ENCODE data around the gene MALAT1. TPM values are rescaled to one million over a fixed set of nuclear protein-coding genes. Genes with fewer than 3 reads are reported as not detected.

The MALAT1 gene
- total and polyA plus RNA-seq, 2 of the 13 experiments (the other 11 are each of a cell fraction or from before 2014, with no cell fraction given) = 143 to 1,237 TPM

GRCh38 chr11:65489035-65489705 lies 9.7 kb upstream of the MALAT1 start (continued):
- TF ChIP-seq ZNF782 (CRISPR knock-in tag; IDR thresholded peaks at IDR 0.05; ENCODE audit: borderline replicate concordance) = no peak; the same call in 1 of the 2 replicates
- no peak for TF ChIP-seq ZNF230 (CRISPR knock-in tag; IDR thresholded peaks at IDR 0.05)
- no peak for TF ChIP-seq ZNF576 (CRISPR knock-in tag; IDR thresholded peaks at IDR 0.05)
- TF ChIP-seq FLYWCH1 (CRISPR knock-in tag; IDR thresholded peaks at IDR 0.05) = no peak
- TF ChIP-seq SP1 (IDR thresholded peaks at IDR 0.05) = no peak
- 0 out of 2 replicates have a peak, but pooled peaks have one; percentile 2 for TF ChIP-seq SP1 (CRISPR knock-in tag; IDR thresholded peaks at IDR 0.05)
- peak; percentile 44; the same call in 1 of the 2 replicates for TF ChIP-seq KDM5B (CRISPR knock-in tag; IDR thresholded peaks at IDR 0.05; ENCODE audit: borderline replicate concordance)
- 0 out of 4 replicates have a peak, but pooled peaks of 1 of the 2 experiments have one; percentile 52 for TF ChIP-seq REST (IDR thresholded peaks at IDR 0.05; ENCODE audit: borderline replicate concordance in 1 of 2, low read depth in 1 of 2, low read length in 2 of 2)
- TF ChIP-seq FOSL1 (CRISPR knock-in tag; IDR thresholded peaks at IDR 0.05; ENCODE audit: borderline replicate concordance) = peak; percentile 19; the same call in 1 of the 2 replicates
- TF ChIP-seq, protein P1, sequence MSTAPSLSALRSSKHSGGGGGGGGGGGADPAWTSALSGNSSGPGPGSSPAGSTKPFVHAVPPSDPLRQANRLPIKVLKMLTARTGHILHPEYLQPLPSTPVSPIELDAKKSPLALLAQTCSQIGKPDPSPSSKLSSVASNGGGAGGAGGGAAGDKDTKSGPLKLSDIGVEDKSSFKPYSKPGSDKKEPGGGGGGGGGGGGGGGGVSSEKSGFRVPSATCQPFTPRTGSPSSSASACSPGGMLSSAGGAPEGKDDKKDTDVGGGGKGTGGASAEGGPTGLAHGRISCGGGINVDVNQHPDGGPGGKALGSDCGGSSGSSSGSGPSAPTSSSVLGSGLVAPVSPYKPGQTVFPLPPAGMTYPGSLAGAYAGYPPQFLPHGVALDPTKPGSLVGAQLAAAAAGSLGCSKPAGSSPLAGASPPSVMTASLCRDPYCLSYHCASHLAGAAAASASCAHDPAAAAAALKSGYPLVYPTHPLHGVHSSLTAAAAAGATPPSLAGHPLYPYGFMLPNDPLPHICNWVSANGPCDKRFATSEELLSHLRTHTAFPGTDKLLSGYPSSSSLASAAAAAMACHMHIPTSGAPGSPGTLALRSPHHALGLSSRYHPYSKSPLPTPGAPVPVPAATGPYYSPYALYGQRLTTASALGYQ (CRISPR knock-in tag; IDR thresholded peaks at IDR 0.05) = peak; percentile 16
- peak; percentile 59; the same call in 1 of the 2 replicates for TF ChIP-seq TAF1 (CRISPR knock-in tag; IDR thresholded peaks at IDR 0.05)
- TF ChIP-seq ZNF788 (CRISPR knock-in tag; IDR thresholded peaks at IDR 0.05; ENCODE audit: borderline replicate concordance) = peak; percentile 34; the same call in 1 of the 2 replicates
- peak; percentile 72; the same call in 1 of the 2 replicates for TF ChIP-seq ZFX (CRISPR knock-in tag; IDR thresholded peaks at IDR 0.05; ENCODE audit: low read depth)
- no peak for TF ChIP-seq ZNF546 (CRISPR knock-in tag; conservative IDR thresholded peaks at IDR 0.05)
- no peak for TF ChIP-seq EHMT2 (IDR thresholded peaks at IDR 0.05; ENCODE audit: borderline replicate concordance, low read depth, low read length)
- no peak for TF ChIP-seq JUNB (CRISPR knock-in tag; IDR thresholded peaks at IDR 0.05; ENCODE audit: borderline replicate concordance)
- 0 out of 2 replicates have a peak, but pooled peaks have one; percentile 74 for TF ChIP-seq ZBTB34 (CRISPR knock-in tag; IDR thresholded peaks at IDR 0.05)
- no peak for TF ChIP-seq KDM5A (IDR thresholded peaks at IDR 0.05; ENCODE audit: borderline replicate concordance, low read length)
- TF ChIP-seq BATF2 (CRISPR knock-in tag; IDR thresholded peaks at IDR 0.05) = no peak
- TF ChIP-seq RXRB (CRISPR knock-in tag; IDR thresholded peaks at IDR 0.05; ENCODE audit: borderline replicate concordance) = peak; percentile 67; the same call in 1 of the 2 replicates
- peak; percentile 40 for TF ChIP-seq HNRNPK (IDR thresholded peaks at IDR 0.05; ENCODE audit: low read depth, low read length, poor library complexity, severe bottlenecking)

Measured in HepG2 (cell line).